SU-DHL-6 (cell line): Measurements from ENCODE around the gene CNTN2.

Experiments used
- H2AFZ ChIP-seq: fragments of 200-600 bp; sonication (generic); 2 replicates; pipeline ENCODE4 v1.6.1; 2014; ENCODE audit warnings: low read depth, mild to moderate bottlenecking, moderate library complexity, mixed read lengths, antibody characterized with exemption, low read length; ENCODE audit not compliant: severe bottlenecking
- H3F3A ChIP-seq: fragments of 200-600 bp; shearing (Covaris generic); 2 replicates; pipeline ENCODE4 v1.6.0; 2016; ENCODE audit warnings: antibody characterized with exemption, mild to moderate bottlenecking; ENCODE audit not compliant: insufficient read depth
- H3K27ac ChIP-seq: fragments of 200-600 bp; sonication (generic); 2 replicates; pipeline ENCODE4 v1.5.1; 2016; ENCODE audit warnings: low read depth, mild to moderate bottlenecking, low read length, moderate library complexity, mixed read lengths
- H3K27me3 ChIP-seq: fragments of 200-600 bp; sonication (generic), shearing (Covaris generic); 2 replicates; pipeline ENCODE4 v1.6.0; 2014; ENCODE audit warnings: mild to moderate bottlenecking, low read length
- H3K36me3 ChIP-seq: fragments of 200-600 bp; sonication (generic); 2 replicates; pipeline ENCODE4 v1.6.1; 2014; ENCODE audit warnings: mild to moderate bottlenecking, low read length, mixed read lengths
- H3K4me2 ChIP-seq: fragments of 300-600, 200-600 bp; shearing (Covaris generic), sonication (generic); 2 replicates; pipeline ENCODE4 v1.6.0; 2014; ENCODE audit warnings: low read length, low read depth, mild to moderate bottlenecking; ENCODE audit not compliant: poor library complexity, severe bottlenecking
- H3K4me3 ChIP-seq: fragments of 200-600 bp; sonication (generic); 2 replicates; pipeline ENCODE4 v1.5.1; 2014; ENCODE audit warnings: antibody characterized with exemption, low read length, mild to moderate bottlenecking, mixed read lengths; ENCODE audit not compliant: insufficient read depth, poor library complexity, severe bottlenecking
- H3K79me2 ChIP-seq: fragments of 200-600 bp; sonication (generic); 2 replicates; pipeline ENCODE4 v1.6.1; 2014; ENCODE audit warnings: mild to moderate bottlenecking, low read length, moderate library complexity; ENCODE audit not compliant: insufficient read depth
- H3K9ac ChIP-seq: fragments of 200-600 bp; sonication (generic); 2 replicates; pipeline ENCODE4 v1.7.0; 2014; ENCODE audit warnings: mild to moderate bottlenecking, low read length
- H3K9me2 ChIP-seq: fragments of 200-600 bp; sonication (generic); replicated peaks from 2 replicates; pipeline ENCODE4 v1.6.1; 2014; ENCODE audit warnings: low read length; ENCODE audit not compliant: insufficient read depth
- H3K9me3 ChIP-seq: fragments of 200-600 bp; sonication (generic); 2 replicates; pipeline ENCODE4 v1.6.1; 2014; ENCODE audit warnings: low read length, mixed read lengths; ENCODE audit not compliant: insufficient read depth
- H4K20me1 ChIP-seq: fragments of 200-600 bp; sonication (generic); 2 replicates; pipeline ENCODE4 v1.6.1; 2014; ENCODE audit warnings: low read depth, mild to moderate bottlenecking, antibody characterized with exemption, low read length, moderate library complexity, mixed read lengths
- EZH2phosphoT487 ChIP-seq: fragments of 200-600 bp; sonication (generic), shearing (Covaris generic); conservative IDR thresholded peaks from 2 replicates; pipeline ENCODE4 v1.6.1; 2018; ENCODE audit warnings: mild to moderate bottlenecking, antibody characterized with exemption, low read length, moderate library complexity, mixed read lengths
- TF ChIP-seq, protein P1 (sequence below): fragments of 200-600 bp; sonication (generic); IDR thresholded peaks from one replicate; pipeline ENCODE4 v1.5.1; 2017; ENCODE audit warnings: antibody characterized with exemption, mild to moderate bottlenecking, low read length, moderate library complexity; ENCODE audit not compliant: insufficient read depth, poor library complexity, severe bottlenecking

CNTN2 gene

DNA sequence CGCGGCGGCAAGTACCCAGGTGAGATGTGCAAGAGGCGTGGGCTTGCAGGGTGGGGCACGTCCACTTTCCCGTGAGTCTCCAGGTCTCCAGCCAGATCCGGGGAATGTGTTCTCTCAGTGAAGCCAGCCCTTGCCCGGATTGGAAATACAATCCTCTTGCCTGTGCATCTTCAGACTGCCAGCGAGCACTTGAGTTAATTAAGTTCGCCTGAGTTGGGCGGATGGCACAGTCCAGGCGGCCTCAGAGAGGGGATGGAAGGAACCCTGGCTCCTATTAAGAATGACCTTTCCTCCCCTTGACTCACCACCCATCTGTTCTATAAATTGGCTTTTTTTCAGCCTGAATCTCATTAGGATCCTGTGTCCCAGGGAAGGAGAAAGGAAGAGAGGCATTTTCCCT lies 33.3 kb upstream of the CNTN2 start:
- H3K36me3 ChIP-seq, result no peaks in the 10 kb centered on the region
- H3K27ac ChIP-seq, result no peak overlapping the region
- H2AFZ ChIP-seq, result no peak overlapping the region
- no peaks in the 10 kb centered on the region for H3K9me2 ChIP-seq
- no peaks in the 10 kb centered on the region for H4K20me1 ChIP-seq
- no peak overlapping the region for H3K9ac ChIP-seq
- H3K4me3 ChIP-seq, result no peak overlapping the region
- no peaks in the 10 kb centered on the region for H3K79me2 ChIP-seq
- H3K4me2 ChIP-seq, result no peak overlapping the region
- H3F3A ChIP-seq, result no peaks in the 10 kb centered on the region
- TF ChIP-seq, protein P1, sequence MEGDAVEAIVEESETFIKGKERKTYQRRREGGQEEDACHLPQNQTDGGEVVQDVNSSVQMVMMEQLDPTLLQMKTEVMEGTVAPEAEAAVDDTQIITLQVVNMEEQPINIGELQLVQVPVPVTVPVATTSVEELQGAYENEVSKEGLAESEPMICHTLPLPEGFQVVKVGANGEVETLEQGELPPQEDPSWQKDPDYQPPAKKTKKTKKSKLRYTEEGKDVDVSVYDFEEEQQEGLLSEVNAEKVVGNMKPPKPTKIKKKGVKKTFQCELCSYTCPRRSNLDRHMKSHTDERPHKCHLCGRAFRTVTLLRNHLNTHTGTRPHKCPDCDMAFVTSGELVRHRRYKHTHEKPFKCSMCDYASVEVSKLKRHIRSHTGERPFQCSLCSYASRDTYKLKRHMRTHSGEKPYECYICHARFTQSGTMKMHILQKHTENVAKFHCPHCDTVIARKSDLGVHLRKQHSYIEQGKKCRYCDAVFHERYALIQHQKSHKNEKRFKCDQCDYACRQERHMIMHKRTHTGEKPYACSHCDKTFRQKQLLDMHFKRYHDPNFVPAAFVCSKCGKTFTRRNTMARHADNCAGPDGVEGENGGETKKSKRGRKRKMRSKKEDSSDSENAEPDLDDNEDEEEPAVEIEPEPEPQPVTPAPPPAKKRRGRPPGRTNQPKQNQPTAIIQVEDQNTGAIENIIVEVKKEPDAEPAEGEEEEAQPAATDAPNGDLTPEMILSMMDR, result no peak
- TF ChIP-seq EZH2phosphoT487, result no peak
- no peaks in the 10 kb centered on the region for H3K27me3 ChIP-seq
- H3K9me3 ChIP-seq, result no peaks in the 10 kb centered on the region

DNA sequence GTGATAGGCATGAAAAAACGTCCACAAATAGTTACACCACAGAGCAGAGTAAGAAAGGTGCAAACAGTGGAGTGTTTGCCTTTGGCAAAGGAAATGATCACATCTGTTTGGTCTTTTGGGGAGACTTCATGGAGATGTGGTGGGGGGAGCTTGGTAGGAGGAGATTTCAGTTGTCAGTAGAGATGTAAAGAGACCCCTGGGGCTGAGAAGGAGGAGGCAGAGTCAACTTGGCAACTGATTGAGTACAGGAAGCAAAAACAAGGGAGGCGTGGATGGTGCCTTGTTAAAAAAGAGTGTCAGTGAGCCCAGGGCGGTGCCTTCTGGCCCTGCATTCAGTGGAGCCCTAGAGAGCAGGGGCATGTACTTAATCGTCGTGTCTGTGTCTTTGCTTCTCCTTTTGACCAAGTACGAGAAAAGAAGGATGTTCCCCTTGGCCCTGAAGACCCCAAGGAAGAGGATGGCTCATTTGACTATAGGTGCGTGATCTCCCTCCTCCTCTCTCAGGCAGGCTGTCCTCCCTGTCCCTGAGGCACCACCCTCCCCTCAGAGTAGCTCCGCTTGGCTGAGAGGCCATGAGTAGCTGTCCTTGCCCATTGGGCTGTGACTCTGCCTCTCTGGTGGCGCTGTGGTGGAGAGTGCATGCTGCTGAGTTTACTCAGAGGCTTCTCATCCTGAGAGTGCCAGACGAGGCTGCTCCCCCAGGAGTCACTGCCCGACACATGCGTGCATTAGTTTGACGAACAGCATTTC lies 30.4 kb upstream of the CNTN2 start:
- no peak overlapping the region for H3K4me2 ChIP-seq
- no peak overlapping the region for H3K9ac ChIP-seq
- TF ChIP-seq, protein P1, result no peak
- no peak for TF ChIP-seq EZH2phosphoT487
- H2AFZ ChIP-seq, result no peak overlapping the region
- no peaks in the 10 kb centered on the region for H3F3A ChIP-seq
- H3K4me3 ChIP-seq, result no peak overlapping the region
- no peaks in the 10 kb centered on the region for H3K27me3 ChIP-seq
- no peaks in the 10 kb centered on the region for H3K36me3 ChIP-seq
- H4K20me1 ChIP-seq, result no peaks in the 10 kb centered on the region
- no peaks in the 10 kb centered on the region for H3K9me3 ChIP-seq
- no peak overlapping the region for H3K27ac ChIP-seq
- H3K9me2 ChIP-seq, result no peaks in the 10 kb centered on the region
- H3K79me2 ChIP-seq, result no peaks in the 10 kb centered on the region

DNA sequence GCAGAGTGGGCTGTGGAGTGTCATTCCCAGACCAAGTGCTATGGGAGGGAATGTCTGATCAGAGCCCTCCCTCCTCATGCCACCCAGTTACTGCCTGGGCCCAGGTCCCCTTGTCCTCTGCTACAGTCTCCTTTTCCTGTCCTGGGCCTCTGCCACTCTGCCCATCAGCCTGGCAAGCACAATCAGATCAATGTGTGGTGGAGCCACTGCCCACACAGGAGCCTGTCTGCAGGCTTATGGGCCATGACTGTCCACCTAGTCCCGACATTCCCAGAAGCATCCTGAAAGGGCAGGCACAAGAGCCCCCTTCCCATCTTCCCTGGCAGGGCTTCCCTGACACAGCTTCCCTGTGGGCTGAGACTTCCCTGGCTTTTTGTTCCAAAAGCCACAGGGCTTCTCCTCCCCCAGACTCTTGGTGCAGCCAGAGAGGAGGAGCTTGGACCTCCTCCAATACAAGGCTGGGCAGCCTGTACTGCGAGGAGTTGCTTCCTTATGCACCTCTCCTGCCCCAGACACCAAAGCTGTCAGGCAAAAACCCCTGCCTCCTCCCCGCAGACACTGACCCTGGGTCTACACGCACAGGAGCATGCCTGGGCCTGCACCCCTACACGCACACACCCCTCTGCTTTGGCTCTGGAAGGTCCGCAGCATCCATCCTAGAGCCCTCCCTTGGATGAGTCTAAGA lies 29.2 kb upstream of the CNTN2 start:
- Histone ChIP-seq H3K9ac (no peak overlapping the region), H3K27me3 (no peaks in the 10 kb centered on the region), H3K79me2 (no peaks in the 10 kb centered on the region), H3K27ac (no peak overlapping the region), H3K9me2 (no peaks in the 10 kb centered on the region), H3F3A (no peaks in the 10 kb centered on the region), H3K4me2 (no peak overlapping the region), H3K36me3 (no peaks in the 10 kb centered on the region), H4K20me1 (no peaks in the 10 kb centered on the region), H2AFZ (no peak overlapping the region), H3K9me3 (no peaks in the 10 kb centered on the region), H3K4me3 (no peak overlapping the region)
- TF ChIP-seq, protein P1, result no peak
- no peak for TF ChIP-seq EZH2phosphoT487
